Brain microvascular endothelial cell (primary cell): ENCODE measurements around the gene FCN2.

Experiments used
- DNase-seq: peaks from one replicate; pipeline ENCODE4 v3.0.0-alpha.2; 2020
- H3K27ac ChIP-seq: fragments of 250-450 bp; sonication (Bioruptor Pico); 2 replicates; pipeline ENCODE4 v1.5.1; 2020; ENCODE audit warnings: mild to moderate bottlenecking, moderate library complexity
- H3K27me3 ChIP-seq: fragments of 250-450 bp; sonication (Bioruptor Pico); replicated peaks from 2 replicates; pipeline ENCODE4 v1.5.1; 2020; ENCODE audit warnings: mild to moderate bottlenecking
- H3K36me3 ChIP-seq: fragments of 250-450 bp; sonication (Bioruptor Pico); replicated peaks from 2 replicates; pipeline ENCODE4 v1.5.1; 2020; ENCODE audit warnings: mild to moderate bottlenecking
- H3K4me3 ChIP-seq: 2 replicates; pipeline ENCODE4 v1.5.1; 2011; ENCODE audit warnings: low read depth, mild to moderate bottlenecking, control low read depth, low read length, moderate library complexity
- CTCF ChIP-seq: IDR thresholded peaks from 2 replicates; pipeline ENCODE4 v1.5.1; 2011; ENCODE audit warnings: low read depth, mild to moderate bottlenecking, moderate library complexity, low read length, control low read depth, inconsistent platforms; ENCODE audit errors: missing control alignments
- in situ Hi-C: cut with HindIII; loops from 2 replicates; pipeline ENCODE4 v1.10.0; 2017; ENCODE audit warnings: low sequenced_read_pairs, low pct_ligation_motif_present

Gene FCN2

GRCh38 chr9:134883040-134883782 is 2.6 kb downstream of the FCN2 start:
- in situ Hi-C loops, result no loop called here
- TF ChIP-seq CTCF, result no peak

GRCh38 chr9:134884492-134884891 is 3.9 kb downstream of the FCN2 start:
- Histone ChIP-seq H3K4me3 (no peak overlapping the region), H3K27me3 (no peaks in the 10 kb centered on the region), H3K36me3 (no peaks in the 10 kb centered on the region), H3K27ac (no peak overlapping the region)
- DNase-seq, result no peak
- no peak for TF ChIP-seq CTCF
- in situ Hi-C loops, result no loop called here

More at GRCh38 chr9:134883040-134883782, 2.6 kb downstream of the FCN2 start:
- DNase-seq, result no peak
- no peaks in the 10 kb centered on the region for H3K36me3 ChIP-seq
- H3K27me3 ChIP-seq, result no peaks in the 10 kb centered on the region
- H3K27ac ChIP-seq, result no peak overlapping the region
- H3K4me3 ChIP-seq, result no peak overlapping the region

GRCh38 chr9:134885001-134885678 is 4.5 kb downstream of the FCN2 start:
- H3K36me3 ChIP-seq, result no peaks in the 10 kb centered on the region
- in situ Hi-C loops, result no loop called here
- no peak overlapping the region for H3K4me3 ChIP-seq
- no peak overlapping the region for H3K27ac ChIP-seq
- no peaks in the 10 kb centered on the region for H3K27me3 ChIP-seq
- TF ChIP-seq CTCF, result no peak
- DNase-seq, result no peak

GRCh38 chr9:134885679-134886412 is 5.2 kb downstream of the FCN2 start:
- Histone ChIP-seq H3K27ac (no peak overlapping the region), H3K36me3 (no peaks in the 10 kb centered on the region), H3K27me3 (no peaks in the 10 kb centered on the region), H3K4me3 (no peak overlapping the region)
- in situ Hi-C loops, result no loop called here
- no peak for TF ChIP-seq CTCF
- no peak for DNase-seq

GRCh38 chr9:134886413-134886913 is 5.9 kb downstream of the FCN2 start:
- Histone ChIP-seq H3K27me3 (no peaks in the 10 kb centered on the region), H3K27ac (no peak overlapping the region), H3K36me3 (no peaks in the 10 kb centered on the region), H3K4me3 (no peak overlapping the region)
- DNase-seq, result no peak
- in situ Hi-C loops, result no loop called here
- no peak for TF ChIP-seq CTCF
